GM13977 (cell line): ENCODE results near the gene SSTR5.

Experiments used
- DNase-seq: peaks from one replicate; pipeline ENCODE4 v3.0.0; 2012; ENCODE audit warnings: low spot score
- CTCF ChIP-seq: IDR thresholded peaks from 2 replicates; pipeline ENCODE4 v1.5.1; 2012; ENCODE audit warnings: mild to moderate bottlenecking, control low read depth; ENCODE audit not compliant: insufficient read depth; ENCODE audit errors: extremely low read depth, missing control alignments
- in situ Hi-C: fragments of 300-500 bp; cut with MboI; formaldehyde crosslinking; loops from one replicate; pipeline ENCODE4 v1.12.0; 2022; ENCODE audit warnings: low sequenced_read_pairs, low pct_unique_long_range_greater_than_20kb, mixed read lengths, inconsistent platforms; ENCODE audit not compliant: unreplicated experiment

The SSTR5 gene

GRCh38 chr16:1049113-1049975, 23.2 kb upstream of the SSTR5 start:
- in situ Hi-C loops = no loop called here
- no peak for DNase-seq

GRCh38 chr16:1049976-1050247, 22.6 kb upstream of the SSTR5 start:
- in situ Hi-C loops = no loop called here
- DNase-seq = no peak
- TF ChIP-seq CTCF = no peak

More at GRCh38 chr16:1049113-1049975, 23.2 kb upstream of the SSTR5 start:
- TF ChIP-seq CTCF = no peak

- TF ChIP-seq CTCF = no peak
- in situ Hi-C loops = no loop called here
- no peak for DNase-seq
These were observed 22.0 kb upstream of the SSTR5 start for GRCh38 chr16:1050516-1050915.

- TF ChIP-seq CTCF = no peak
- in situ Hi-C loops = no loop called here
- DNase-seq = no peak
These were observed 21.6 kb upstream of the SSTR5 start for GRCh38 chr16:1050921-1051320.

GRCh38 chr16:1051446-1051845, 21.1 kb upstream of the SSTR5 start:
- TF ChIP-seq CTCF = no peak
- no peak for DNase-seq
- in situ Hi-C loops = no loop called here

- no peak for DNase-seq
- TF ChIP-seq CTCF = no peak
- in situ Hi-C loops = no loop called here
These were observed 19.8 kb upstream of the SSTR5 start for GRCh38 chr16:1052721-1053120.
